Liver (tissue), 9 donors: ENCODE data around the gene PCDH9. TPM values are rescaled to one million over a fixed set of nuclear protein-coding genes. Genes with fewer than 3 reads are reported as not detected.

Source experiments
- DNase-seq: peaks from one replicate; pipeline ENCODE4 v3.0.0-alpha.2; 2017; ENCODE audit warnings: low spot score
- H3K27ac ChIP-seq, 2 donors: one replicate each; pipeline ENCODE4 v1.7.0; 2013; ENCODE audit warnings: inconsistent platforms in 2 of 2, low read length in 2 of 2, control low read depth in 1 of 2, low read depth in 1 of 2, mild to moderate bottlenecking in 1 of 2
- H3K27me3 ChIP-seq, 4 donors: one replicate each; pipeline versions ENCODE4 v1.6.1 to v1.7.0; 2013; ENCODE audit warnings: low read length in 3 of 4, inconsistent platforms in 1 of 4, mild to moderate bottlenecking in 1 of 4, moderate library complexity in 1 of 4; ENCODE audit not compliant: control insufficient read depth in 4 of 4, insufficient read depth in 4 of 4
- H3K36me3 ChIP-seq, 4 donors: one replicate each; pipeline versions ENCODE4 v1.6.1 to v1.7.0; 2013; ENCODE audit warnings: low read length in 3 of 4, mild to moderate bottlenecking in 3 of 4, low read depth in 1 of 4, moderate library complexity in 1 of 4; ENCODE audit not compliant: control insufficient read depth in 4 of 4, insufficient read depth in 3 of 4
- H3K4me1 ChIP-seq, 4 donors: one replicate each; pipeline versions ENCODE4 v1.6.1 to v1.7.0; 2013; ENCODE audit warnings: low read length in 3 of 4, mild to moderate bottlenecking in 3 of 4, moderate library complexity in 1 of 4; ENCODE audit not compliant: control insufficient read depth in 4 of 4, insufficient read depth in 4 of 4
- H3K4me3 ChIP-seq, 3 donors: one replicate each; pipeline versions ENCODE4 v1.6.1 to v1.7.0; 2013; ENCODE audit warnings: low read length in 3 of 3, control low read depth in 1 of 3, low read depth in 1 of 3, mild to moderate bottlenecking in 1 of 3
- H3K9ac ChIP-seq, 2 donors: one replicate each; pipeline ENCODE4 v1.7.0; 2013; ENCODE audit warnings: low read length in 2 of 2, mild to moderate bottlenecking in 2 of 2, moderate library complexity in 2 of 2, control low read depth in 1 of 2, low read depth in 1 of 2
- H3K9me3 ChIP-seq, 4 donors: one replicate each; pipeline versions ENCODE4 v1.6.1 to v1.7.0; 2013; ENCODE audit warnings: low read length in 3 of 4; ENCODE audit not compliant: control insufficient read depth in 4 of 4
- ATF3 ChIP-seq: IDR thresholded peaks from 2 replicates; pipeline ENCODE4 v1.6.1; 2016; ENCODE audit warnings: antibody characterized with exemption
- CTCF ChIP-seq: fragments of 150-350 bp; IDR thresholded peaks from 2 replicates; pipeline ENCODE4 v1.5.1; 2017; ENCODE audit warnings: improper control_type of control experiment, low read depth, low read length; ENCODE audit not compliant: missing input control
- EGR1 ChIP-seq, 2 donors: IDR thresholded peaks; 2 replicates each; pipeline ENCODE4 v1.6.1; 2016 to 2018; ENCODE audit warnings: antibody characterized with exemption in 2 of 2, low read depth in 2 of 2
- FOXA1 ChIP-seq: IDR thresholded peaks from 2 replicates; pipeline ENCODE4 v1.6.1; 2016; ENCODE audit warnings: antibody characterized with exemption
- FOXA2 ChIP-seq: IDR thresholded peaks from 2 replicates; pipeline ENCODE4 v1.6.1; 2016; ENCODE audit warnings: antibody characterized with exemption
- HNF4A ChIP-seq, 2 donors: conservative IDR thresholded peaks; 2 replicates each; pipeline ENCODE4 v1.6.1; 2016; ENCODE audit warnings: antibody characterized with exemption in 2 of 2, mild to moderate bottlenecking in 2 of 2
- HNF4G ChIP-seq: IDR thresholded peaks from 2 replicates; pipeline ENCODE4 v1.6.1; 2016; ENCODE audit warnings: antibody characterized with exemption
- MAX ChIP-seq: IDR thresholded peaks from 2 replicates; pipeline ENCODE4 v1.6.1; 2016; ENCODE audit warnings: antibody characterized with exemption
- NR2F2 ChIP-seq: IDR thresholded peaks from 2 replicates; pipeline ENCODE4 v1.6.1; 2016; ENCODE audit warnings: antibody characterized with exemption
- RAD21 ChIP-seq, 2 donors: IDR thresholded peaks; 2 replicates each; pipeline ENCODE4 v1.6.1; 2016; ENCODE audit warnings: antibody characterized with exemption in 2 of 2, mild to moderate bottlenecking in 2 of 2
- RXRA ChIP-seq, 2 donors: IDR thresholded peaks; 2 replicates each; pipeline ENCODE4 v1.6.1; 2017 to 2018; ENCODE audit warnings: antibody characterized with exemption in 2 of 2, mild to moderate bottlenecking in 1 of 2
- SP1 ChIP-seq: IDR thresholded peaks from 2 replicates; pipeline ENCODE4 v1.6.1; 2018; ENCODE audit warnings: antibody characterized with exemption, mild to moderate bottlenecking
- YY1 ChIP-seq: IDR thresholded peaks from 2 replicates; pipeline ENCODE4 v1.6.1; 2016; ENCODE audit warnings: antibody characterized with exemption, mild to moderate bottlenecking
- WGBS: extraction: QIAGEN DNeasy Blood & Tissue Kit; methylation state at CpG from one replicate; pipeline ENCODE4 v1.1.7; 2013; 5-methylcytosine and 5-hydroxymethylcytosine counted together
- polyA plus RNA-seq, 2 donors: library from polyadenylated mRNA; stranded (reverse) in 1 of 2; unstranded in 1 of 2; fragments of 200-250 nt in 1 of 2; fragments of >200 nt in 1 of 2; fragmentation: Nextera tagmentation in 1 of 2; extraction: Ambion mirVana in 1 of 2; gene quantifications; one replicate each; pipeline versions ENCODE4 v1.2.1 to v1.2.3, GENCODE V29; 2013 to 2015
- total RNA-seq, 2 donors: library from RNA; depleted of rRNA; stranded (reverse); fragments of >200 nt; gene quantifications; one replicate each; pipeline ENCODE4 v1.2.3, GENCODE V29; 2014
- TF ChIP-seq, protein P1 (sequence below): IDR thresholded peaks from 2 replicates; pipeline ENCODE4 v1.6.1; 2016; ENCODE audit warnings: antibody characterized with exemption
- TF ChIP-seq, protein P2 (sequence below): IDR thresholded peaks from 2 replicates; pipeline ENCODE4 v1.6.1; 2016; ENCODE audit warnings: antibody characterized with exemption, mild to moderate bottlenecking
- donor health status: healthy.
- donor health status: healthy.
- donor health status: healthy.
- donor health status: healthy.
- donor health status: healthy.

The PCDH9 gene
- total and polyA plus RNA-seq, 4 donors = 0.90 to 4.0 (median 2.2) TPM

DNA sequence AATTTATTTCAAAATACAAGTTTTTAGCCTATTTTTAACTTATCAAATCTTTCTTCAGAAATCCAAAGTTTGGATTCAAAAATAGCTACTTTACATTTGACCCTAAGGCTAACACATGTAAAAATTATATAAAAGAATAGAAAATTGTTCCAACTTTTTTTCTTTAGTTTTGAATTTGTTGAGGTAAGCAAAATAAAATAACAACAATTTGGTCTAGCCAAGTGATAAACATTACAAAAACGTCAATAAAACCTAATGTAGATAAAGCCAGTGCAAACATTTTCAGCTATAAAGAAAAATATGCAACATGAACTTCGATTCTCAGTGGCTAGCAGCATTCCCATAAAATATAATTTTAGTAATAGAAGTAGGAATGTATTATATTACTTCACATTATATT lies 400.3 kb downstream of the PCDH9 start:
- DNase-seq = no peak
- Histone ChIP-seq H3K27me3 (no peaks in the 10 kb centered on the region), H3K9me3 (no peaks in the 10 kb centered on the region), H3K9ac (no peak overlapping the region), H3K36me3 (no peaks in the 10 kb centered on the region), H3K27ac (no peak overlapping the region), H3K4me1 (no peaks in the 10 kb centered on the region), H3K4me3 (no peak overlapping the region)
- 39% methylated on average over 2 of the region's 2 CpGs for WGBS
- no peak for TF ChIP-seq EGR1 (IDR thresholded peaks at IDR 0.05; ENCODE audit: low read depth in 2 of 2)
- no peak for TF ChIP-seq HNF4A (conservative IDR thresholded peaks at IDR 0.05)
- TF ChIP-seq NR2F2 = no peak
- TF ChIP-seq FOXA1 = no peak
- TF ChIP-seq CTCF = no peak
- TF ChIP-seq, protein P1, sequence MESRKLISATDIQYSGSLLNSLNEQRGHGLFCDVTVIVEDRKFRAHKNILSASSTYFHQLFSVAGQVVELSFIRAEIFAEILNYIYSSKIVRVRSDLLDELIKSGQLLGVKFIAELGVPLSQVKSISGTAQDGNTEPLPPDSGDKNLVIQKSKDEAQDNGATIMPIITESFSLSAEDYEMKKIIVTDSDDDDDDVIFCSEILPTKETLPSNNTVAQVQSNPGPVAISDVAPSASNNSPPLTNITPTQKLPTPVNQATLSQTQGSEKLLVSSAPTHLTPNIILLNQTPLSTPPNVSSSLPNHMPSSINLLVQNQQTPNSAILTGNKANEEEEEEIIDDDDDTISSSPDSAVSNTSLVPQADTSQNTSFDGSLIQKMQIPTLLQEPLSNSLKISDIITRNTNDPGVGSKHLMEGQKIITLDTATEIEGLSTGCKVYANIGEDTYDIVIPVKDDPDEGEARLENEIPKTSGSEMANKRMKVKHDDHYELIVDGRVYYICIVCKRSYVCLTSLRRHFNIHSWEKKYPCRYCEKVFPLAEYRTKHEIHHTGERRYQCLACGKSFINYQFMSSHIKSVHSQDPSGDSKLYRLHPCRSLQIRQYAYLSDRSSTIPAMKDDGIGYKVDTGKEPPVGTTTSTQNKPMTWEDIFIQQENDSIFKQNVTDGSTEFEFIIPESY = no peak
- TF ChIP-seq YY1 = no peak
- no peak for TF ChIP-seq HNF4G
- no peak for TF ChIP-seq RAD21 (IDR thresholded peaks at IDR 0.05)

GRCh38 chr13:66826398-66826797 lies 403.7 kb downstream of the PCDH9 start:
- TF ChIP-seq SP1 (no peak), YY1 (no peak), RXRA (IDR thresholded peaks at IDR 0.05) (no peak), MAX (no peak), HNF4A (conservative IDR thresholded peaks at IDR 0.05) (no peak)
- TF ChIP-seq, protein P1 = no peak
- H3K36me3 ChIP-seq = no peaks in the 10 kb centered on the region
- no peak overlapping the region for H3K27ac ChIP-seq
- no peaks in the 10 kb centered on the region for H3K27me3 ChIP-seq
- no peak overlapping the region for H3K4me3 ChIP-seq
- no peaks in the 10 kb centered on the region for H3K9me3 ChIP-seq
- WGBS = 53% methylated on average over 1 of the region's 1 CpG
- no peak overlapping the region for H3K9ac ChIP-seq
- no peak for DNase-seq
- no peaks in the 10 kb centered on the region for H3K4me1 ChIP-seq

- no peaks in the 10 kb centered on the region for H3K27me3 ChIP-seq
- no peaks in the 10 kb centered on the region for H3K36me3 ChIP-seq
- 55% methylated on average over 1 of the region's 1 CpG for WGBS
- TF ChIP-seq EGR1 (IDR thresholded peaks at IDR 0.05; ENCODE audit: low read depth in 2 of 2) (no peak), RAD21 (IDR thresholded peaks at IDR 0.05) (no peak), FOXA2 (no peak), RXRA (IDR thresholded peaks at IDR 0.05) (no peak), NR2F2 (no peak), ATF3 (no peak)
- TF ChIP-seq, protein P2, sequence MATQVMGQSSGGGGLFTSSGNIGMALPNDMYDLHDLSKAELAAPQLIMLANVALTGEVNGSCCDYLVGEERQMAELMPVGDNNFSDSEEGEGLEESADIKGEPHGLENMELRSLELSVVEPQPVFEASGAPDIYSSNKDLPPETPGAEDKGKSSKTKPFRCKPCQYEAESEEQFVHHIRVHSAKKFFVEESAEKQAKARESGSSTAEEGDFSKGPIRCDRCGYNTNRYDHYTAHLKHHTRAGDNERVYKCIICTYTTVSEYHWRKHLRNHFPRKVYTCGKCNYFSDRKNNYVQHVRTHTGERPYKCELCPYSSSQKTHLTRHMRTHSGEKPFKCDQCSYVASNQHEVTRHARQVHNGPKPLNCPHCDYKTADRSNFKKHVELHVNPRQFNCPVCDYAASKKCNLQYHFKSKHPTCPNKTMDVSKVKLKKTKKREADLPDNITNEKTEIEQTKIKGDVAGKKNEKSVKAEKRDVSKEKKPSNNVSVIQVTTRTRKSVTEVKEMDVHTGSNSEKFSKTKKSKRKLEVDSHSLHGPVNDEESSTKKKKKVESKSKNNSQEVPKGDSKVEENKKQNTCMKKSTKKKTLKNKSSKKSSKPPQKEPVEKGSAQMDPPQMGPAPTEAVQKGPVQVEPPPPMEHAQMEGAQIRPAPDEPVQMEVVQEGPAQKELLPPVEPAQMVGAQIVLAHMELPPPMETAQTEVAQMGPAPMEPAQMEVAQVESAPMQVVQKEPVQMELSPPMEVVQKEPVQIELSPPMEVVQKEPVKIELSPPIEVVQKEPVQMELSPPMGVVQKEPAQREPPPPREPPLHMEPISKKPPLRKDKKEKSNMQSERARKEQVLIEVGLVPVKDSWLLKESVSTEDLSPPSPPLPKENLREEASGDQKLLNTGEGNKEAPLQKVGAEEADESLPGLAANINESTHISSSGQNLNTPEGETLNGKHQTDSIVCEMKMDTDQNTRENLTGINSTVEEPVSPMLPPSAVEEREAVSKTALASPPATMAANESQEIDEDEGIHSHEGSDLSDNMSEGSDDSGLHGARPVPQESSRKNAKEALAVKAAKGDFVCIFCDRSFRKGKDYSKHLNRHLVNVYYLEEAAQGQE = no peak
- H3K27ac ChIP-seq = no peak overlapping the region
- H3K9ac ChIP-seq = no peak overlapping the region
- no peaks in the 10 kb centered on the region for H3K4me1 ChIP-seq
- no peaks in the 10 kb centered on the region for H3K9me3 ChIP-seq
- DNase-seq = no peak
- H3K4me3 ChIP-seq = no peak overlapping the region
Observed at GRCh38 chr13:66821551-66821950, 408.6 kb downstream of the PCDH9 start.
